HK-2 (cell line): ENCODE results near the gene NOL4L.

Source experiments
- DNase-seq: peaks from one replicate; pipeline ENCODE4 v3.0.0-alpha.2; 2018; ENCODE audit not compliant: unreplicated experiment

NOL4L gene

DNA sequence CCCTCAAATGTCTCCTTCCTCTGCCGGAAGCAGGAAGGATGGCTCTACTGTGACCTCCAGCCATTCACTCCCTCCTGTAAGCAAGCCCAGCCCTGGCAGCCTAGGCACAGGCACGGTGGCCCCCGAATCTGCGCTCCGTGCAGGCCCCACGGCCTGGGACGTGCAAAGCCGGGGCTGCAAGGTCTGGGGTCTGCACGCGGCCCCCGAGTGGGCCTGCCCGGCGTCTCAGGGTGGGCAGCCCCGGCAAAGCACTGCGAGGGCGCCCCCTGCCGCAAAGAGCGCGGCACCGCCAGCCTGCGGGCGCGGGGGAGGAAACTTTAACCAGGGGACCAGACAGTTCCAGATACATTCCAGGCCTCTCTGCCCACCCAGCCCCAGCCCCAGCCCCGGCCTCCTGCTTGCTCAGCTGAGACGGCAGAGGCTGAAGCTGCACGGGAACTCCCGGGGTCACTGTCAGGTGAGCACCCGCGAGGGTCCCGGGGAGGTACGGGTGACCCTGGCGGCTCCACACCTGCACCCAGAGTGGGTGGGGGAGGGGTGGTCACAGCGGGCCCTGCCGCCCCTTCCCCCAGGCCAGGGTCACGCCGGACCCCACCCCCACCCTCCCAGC, 128.2 kb downstream of the NOL4L start:
- peak; percentile 91 for DNase-seq

DNA sequence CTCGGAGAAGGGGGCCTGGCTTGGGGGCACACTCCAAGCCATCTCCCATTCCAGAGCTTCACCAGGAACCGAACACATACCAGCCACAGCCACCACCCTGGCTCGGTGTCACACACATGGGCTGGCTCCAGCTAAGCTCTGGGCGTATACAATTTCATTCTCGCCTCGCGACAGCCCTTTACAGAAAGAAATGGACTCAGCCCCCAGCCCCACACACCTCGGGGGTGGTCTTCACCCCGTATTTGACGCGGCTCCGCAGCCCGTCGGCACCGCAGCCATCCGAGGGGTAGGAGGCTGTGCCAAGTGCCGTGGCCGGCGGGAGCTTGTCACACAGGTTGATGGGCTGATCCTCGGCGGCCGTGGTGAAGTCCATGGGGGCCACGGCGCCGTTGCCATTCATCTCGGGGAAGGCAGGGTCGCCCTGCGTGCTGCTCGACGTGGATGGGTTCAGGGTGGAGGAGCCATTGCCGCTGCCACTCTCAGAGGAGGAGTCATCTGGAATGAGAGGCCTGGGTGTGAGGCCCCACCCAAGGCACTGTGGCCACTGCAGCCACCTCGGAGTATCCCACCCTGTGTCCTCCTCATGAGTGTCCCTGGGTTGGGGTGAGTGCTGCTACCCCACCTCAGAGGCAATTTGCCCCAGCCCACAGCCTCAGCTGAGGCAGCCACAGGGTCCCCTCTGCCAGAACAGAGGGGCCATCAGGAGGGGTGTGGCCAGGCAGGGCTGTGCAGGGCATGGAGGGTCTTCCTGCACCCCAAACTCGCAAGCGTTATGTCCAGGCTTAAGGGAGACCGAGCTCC, 129.0 kb downstream of the NOL4L start:
- no peak for DNase-seq

GRCh38 chr20:32455171-32455900, 129.8 kb downstream of the NOL4L start:
- no peak for DNase-seq

DNA sequence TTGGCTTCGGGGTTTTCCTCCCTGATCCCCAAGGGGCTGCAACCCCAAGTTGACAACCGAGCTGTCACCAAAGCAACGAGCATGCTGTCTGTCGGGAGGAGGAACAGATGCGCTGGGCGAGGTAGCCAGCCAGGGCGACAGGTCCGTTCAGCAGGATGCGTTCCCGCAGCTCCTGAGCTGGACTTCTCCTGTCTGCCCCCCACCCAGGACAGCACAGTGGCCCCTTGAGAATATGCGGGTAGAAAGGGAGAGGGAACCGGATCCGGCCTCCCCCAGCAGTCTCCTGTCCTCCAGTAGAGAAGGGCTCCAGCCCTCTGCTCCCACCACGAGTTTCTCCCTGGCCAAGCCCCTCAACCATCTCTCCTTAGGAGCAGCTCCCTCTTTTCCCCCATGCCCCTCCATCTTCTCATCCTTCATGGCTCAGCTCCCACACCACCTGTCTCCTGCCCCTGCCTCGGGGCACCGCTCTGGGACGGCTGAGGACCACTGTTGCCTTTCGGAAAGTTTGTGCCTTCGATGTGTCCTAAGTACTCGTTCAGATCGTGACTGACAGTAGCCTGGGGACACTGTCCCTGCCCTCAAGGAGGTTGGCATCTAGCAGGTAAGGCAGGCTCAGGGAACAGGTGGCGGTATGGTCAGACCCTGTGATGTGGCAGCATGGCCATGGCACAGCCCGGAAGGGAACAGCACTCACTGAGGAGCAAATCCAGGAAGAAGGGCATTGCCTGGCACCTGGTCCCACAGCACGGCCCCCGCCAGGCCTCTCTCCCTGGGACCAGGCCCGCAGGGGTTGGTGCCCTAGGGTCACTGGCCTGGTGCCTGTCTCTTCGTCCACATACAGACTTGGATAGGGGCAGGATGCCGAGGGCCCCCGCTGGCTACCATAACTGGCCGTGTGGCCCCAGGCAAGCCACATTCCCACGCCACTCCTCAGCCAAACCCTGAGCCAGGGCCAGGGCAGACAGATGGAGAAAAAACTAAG, 130.7 kb downstream of the NOL4L start:
- DNase-seq, result no peak

GRCh38 chr20:32453467-32454163, 131.5 kb downstream of the NOL4L start:
- no peak for DNase-seq

DNA sequence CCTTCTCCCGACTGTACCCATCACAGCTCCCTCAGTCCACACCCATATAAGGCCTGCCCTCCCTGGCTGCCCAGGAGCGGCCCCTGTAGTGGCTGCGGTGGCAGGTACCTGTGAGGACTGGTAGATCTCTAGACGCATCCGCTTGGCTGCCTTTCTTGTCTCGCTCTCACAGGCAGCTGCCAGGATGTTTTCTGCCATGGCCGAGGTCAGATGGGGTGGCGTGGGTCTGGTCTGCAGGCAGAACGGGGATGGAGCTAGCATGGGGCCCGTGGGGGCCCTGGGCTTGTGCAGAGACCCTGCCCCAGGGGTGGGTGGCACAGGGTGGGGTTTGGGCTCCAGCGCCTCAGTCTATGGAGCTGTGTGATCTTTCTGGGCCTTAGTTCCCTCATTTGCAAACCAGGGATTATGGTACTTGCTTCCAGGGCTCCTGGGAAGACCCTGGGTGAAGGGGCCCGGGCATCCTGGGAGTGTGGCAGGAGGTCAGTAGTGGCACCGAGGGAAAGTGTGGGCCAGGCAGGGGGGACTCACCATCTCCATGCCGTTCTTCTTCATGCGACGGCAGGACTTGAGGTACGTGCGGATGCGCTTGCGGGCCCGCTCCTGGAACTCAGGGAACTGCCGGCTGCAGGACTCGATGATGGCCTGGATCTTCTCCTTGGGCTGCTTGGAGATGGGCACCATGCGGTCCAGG, 132.2 kb downstream of the NOL4L start:
- DNase-seq, result no peak

- no peak for DNase-seq
Measured at GRCh38 chr20:32451682-32452461, 133.3 kb downstream of the NOL4L start.

- DNase-seq, result no peak
Measured at GRCh38 chr20:32451340-32451681, 133.8 kb downstream of the NOL4L start.

DNA sequence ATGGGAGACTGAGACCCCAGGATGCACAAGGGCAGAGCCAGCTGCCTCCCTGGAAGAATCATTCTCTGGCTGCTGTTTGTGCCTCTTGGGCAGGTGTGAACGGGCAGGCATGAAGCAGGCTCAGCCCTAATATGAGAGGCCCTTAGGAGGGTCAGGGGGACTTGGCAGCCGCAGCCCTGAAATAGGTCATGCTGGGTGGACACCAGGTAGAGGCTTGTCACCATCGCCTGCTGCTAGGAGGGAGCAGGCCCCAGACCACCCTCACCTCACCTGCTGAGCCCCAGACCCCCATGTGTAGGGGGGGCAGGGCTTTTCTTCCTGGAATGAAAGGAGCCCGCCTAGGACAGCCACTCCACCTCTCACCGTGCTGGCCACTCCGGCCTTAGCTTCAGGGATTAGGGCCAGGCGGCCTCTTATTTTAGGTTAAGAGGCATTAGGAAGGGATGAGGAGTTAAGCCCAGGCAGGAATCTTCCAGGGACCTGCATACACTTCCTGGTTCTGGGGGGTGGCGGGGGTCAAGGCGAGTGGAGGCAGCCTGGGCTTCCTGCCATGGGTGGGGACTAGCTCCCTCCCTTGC, 134.6 kb downstream of the NOL4L start:
- DNase-seq, result no peak

GRCh38 chr20:32449890-32450401, 135.2 kb downstream of the NOL4L start:
- DNase-seq, result no peak

- DNase-seq, result no peak
Measured at GRCh38 chr20:32449057-32449889, 135.9 kb downstream of the NOL4L start.

DNA sequence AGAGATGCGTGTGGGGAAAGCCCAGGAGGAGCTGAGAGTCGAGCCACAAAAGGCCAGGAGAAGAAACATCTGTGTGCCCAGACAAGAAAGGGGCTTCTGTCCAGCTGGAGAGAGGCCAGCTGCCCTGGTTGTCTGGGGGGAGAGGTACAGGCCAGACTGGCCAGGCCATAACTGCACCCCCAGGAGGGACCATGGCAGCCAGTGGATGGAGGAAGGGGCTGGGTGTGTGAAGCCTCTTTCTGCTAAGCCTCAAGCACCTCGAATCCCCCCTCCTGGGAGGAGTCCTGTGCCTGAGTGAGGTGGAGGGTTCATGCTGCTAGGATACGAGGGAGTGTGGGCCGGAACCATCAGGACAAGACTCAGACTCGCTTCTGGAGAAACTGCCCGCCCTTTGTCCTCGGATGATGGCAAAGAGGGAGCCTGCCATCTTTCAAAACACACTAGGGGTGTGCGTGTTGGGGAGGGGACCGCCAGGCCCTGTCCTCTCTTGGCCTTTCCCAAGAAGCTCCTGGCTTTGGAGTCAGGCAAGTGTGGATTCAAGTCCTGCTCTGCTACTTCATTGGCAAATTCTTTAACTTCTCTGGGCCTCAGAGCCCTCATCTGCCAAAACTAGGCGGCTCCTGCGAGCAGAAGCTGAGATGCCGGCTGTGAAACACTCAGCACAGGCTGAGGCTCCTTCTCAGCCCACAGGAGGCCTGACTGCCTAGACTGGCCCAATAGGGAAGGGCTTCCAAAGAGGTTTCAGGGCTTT, 136.7 kb downstream of the NOL4L start:
- no peak for DNase-seq

DNA sequence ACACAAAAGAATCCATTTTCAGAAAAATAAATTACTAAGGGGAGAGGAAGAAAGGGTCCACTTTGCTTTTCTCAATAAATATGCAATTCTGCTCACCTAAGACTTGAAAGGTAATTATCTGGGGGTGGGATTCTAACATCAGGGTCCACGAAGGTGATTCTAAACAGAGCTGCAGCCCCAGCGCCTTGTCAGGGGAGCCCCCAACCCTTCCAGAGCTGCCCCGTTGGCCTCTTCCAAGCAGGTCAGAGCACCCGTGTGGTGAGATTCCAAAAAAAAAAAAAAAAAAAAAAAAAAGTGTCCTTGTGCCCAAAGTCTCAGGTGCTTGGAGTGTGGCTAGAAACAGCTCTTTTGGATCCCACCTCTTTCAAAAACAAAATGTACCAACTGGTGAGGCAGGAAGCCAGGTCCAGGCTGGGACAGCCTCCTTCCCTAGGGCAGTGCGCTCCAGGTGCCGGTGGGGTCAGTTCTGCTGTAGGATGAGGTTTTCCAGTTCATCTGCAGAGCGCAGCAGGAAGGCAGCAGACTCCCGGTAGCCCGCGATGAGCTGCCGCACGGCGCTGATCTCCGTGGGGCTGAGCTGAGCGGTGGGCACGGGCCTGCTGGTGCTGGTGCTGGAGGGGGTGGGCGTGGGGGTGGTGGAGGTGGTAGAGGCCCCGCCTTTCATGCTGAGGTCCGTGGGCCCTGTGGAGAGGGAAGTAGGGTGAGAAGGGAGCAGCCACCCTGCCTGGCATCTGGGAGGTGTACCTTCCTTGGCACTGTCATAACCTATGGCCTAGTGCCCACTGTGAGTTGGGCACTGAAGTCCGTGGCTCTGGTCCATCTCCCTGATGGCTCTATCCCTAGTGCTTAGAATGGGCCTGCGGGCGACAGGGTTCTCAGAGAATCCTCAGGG, 137.8 kb downstream of the NOL4L start:
- no peak for DNase-seq

GRCh38 chr20:32446301-32447100, 138.6 kb downstream of the NOL4L start:
- DNase-seq, result no peak

DNA sequence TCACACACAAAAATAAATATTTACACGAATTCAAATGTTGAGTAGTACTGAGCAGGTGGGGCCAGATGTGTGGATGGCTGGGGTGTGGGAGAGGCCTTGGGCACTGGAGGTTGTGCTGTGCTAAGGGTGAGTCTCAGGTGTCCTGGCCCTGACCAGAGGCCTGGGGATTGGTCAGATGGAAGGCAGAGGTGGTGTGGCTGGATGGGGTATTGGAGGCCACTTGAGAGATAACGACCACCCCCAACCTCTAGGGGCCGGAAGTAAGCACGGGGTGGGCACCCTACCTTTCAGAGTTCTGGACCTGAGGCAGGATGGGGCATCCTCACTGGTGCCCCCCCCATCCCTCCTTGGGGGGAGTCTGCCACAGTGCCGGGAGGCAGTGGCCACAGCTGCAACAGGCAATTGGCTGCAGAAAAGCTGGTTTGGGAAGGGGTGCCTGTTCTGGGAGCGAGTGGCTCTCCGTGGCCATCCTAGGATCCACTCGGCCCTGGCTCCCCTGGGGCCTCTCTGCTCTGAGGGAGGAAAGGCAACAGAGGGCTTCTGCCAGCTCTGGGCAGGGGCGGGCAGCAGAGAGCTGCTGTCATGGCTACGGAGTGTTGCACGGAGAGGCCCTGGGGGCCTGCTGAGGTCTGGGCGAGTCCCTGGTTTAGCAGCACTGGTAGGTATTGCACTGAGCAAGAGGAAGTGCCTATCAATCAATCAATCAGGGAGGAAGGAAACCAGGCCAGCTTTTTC, 139.4 kb downstream of the NOL4L start:
- no peak for DNase-seq
